PC-9 (cell line): ENCODE results near the gene GPR146. TPM values are rescaled to one million over a fixed set of nuclear protein-coding genes. Genes with fewer than 3 reads are reported as not detected.

ENCODE experiments used
- BruUV-seq: library from RNA; stranded (reverse); fragments of 400-500 nt; replicated peaks from 2 replicates; lab custom pipeline; 2021; lab: Mats Ljungman, UMichigan
- CTCF ChIA-PET: fragments of 300-600 bp; sonication (Branson Sonifier 250); formaldehyde crosslinking; loops from one replicate; lab custom pipeline; 2022; ENCODE audit warnings: antibody characterized with exemption; lab: Charles Lee
- POLR2A ChIA-PET: fragments of 300-600 bp; sonication (Branson Sonifier 250); formaldehyde crosslinking; loops from one replicate; lab custom pipeline; 2022; ENCODE audit warnings: antibody characterized with exemption; ENCODE audit not compliant: unreplicated experiment; lab: Charles Lee
- DNase-seq, 2 experiments: peaks; one replicate each; pipeline versions ENCODE4 v3.0.0 to v3.0.0-alpha.2; 2015 to 2022; ENCODE audit warnings: mixed read lengths in 1 of 2
- H2AFZ ChIP-seq: fragments of 200-600 bp; sonication (generic); 2 replicates; pipeline ENCODE4 v1.8.1; 2017; ENCODE audit warnings: antibody characterized with exemption
- H3F3A ChIP-seq: fragments of 200-600 bp; sonication (generic); 2 replicates; pipeline ENCODE4 v1.8.1; 2017; ENCODE audit warnings: antibody characterized with exemption, mild to moderate bottlenecking, low read depth; ENCODE audit not compliant: insufficient read depth
- H3K27ac ChIP-seq: fragments of 200-600 bp; sonication (generic); 2 replicates; pipeline ENCODE4 v1.6.1; 2016; ENCODE audit warnings: mixed run types
- H3K27me3 ChIP-seq: fragments of 200-600 bp; sonication (generic); 2 replicates; pipeline ENCODE4 v1.6.1; 2016; ENCODE audit warnings: low read depth, mixed run types; ENCODE audit not compliant: insufficient read depth
- H3K36me3 ChIP-seq: fragments of 200-600 bp; sonication (generic); 2 replicates; pipeline ENCODE4 v1.6.1; 2016; ENCODE audit warnings: low read depth, mixed run types
- H3K4me1 ChIP-seq: fragments of 200-600 bp; sonication (generic); replicated peaks from 2 replicates; pipeline ENCODE4 v1.6.1; 2016; ENCODE audit warnings: mixed run types; ENCODE audit not compliant: insufficient read depth
- H3K4me2 ChIP-seq: fragments of 200-600 bp; sonication (generic); 2 replicates; pipeline ENCODE4 v1.6.1; 2017; ENCODE audit warnings: mixed run types
- H3K4me3 ChIP-seq: fragments of 200-600 bp; sonication (generic); 2 replicates; pipeline ENCODE4 v1.6.1; 2016; ENCODE audit warnings: mixed run types
- H3K79me2 ChIP-seq: fragments of 200-600 bp; sonication (generic); 2 replicates; pipeline ENCODE4 v1.6.1; 2017; ENCODE audit warnings: low read depth, mixed run types
- H3K9me2 ChIP-seq: fragments of 200-600 bp; sonication (generic); 2 replicates; pipeline ENCODE4 v1.8.1; 2017; ENCODE audit warnings: mild to moderate bottlenecking; ENCODE audit not compliant: insufficient read depth
- H3K9me3 ChIP-seq: fragments of 200-600 bp; sonication (generic); 2 replicates; pipeline ENCODE4 v1.8.1; 2016; ENCODE audit warnings: low read depth; ENCODE audit not compliant: insufficient read depth
- H4K20me1 ChIP-seq: fragments of 200-600 bp; sonication (generic); 2 replicates; pipeline ENCODE4 v1.8.1; 2017; ENCODE audit not compliant: insufficient read depth
- EZH2 ChIP-seq: fragments of 200-600 bp; sonication (generic); IDR thresholded peaks from 2 replicates; pipeline ENCODE4 v1.8.0; 2017; ENCODE audit warnings: antibody characterized with exemption, low read depth
- intact Hi-C: fragments of 100-400 bp; cut with micrococcal nuclease; formaldehyde crosslinking; loops from one replicate; pipeline ENCODE4 v1.10.0; 2022; ENCODE audit not compliant: unreplicated experiment
- total RNA-seq: library from RNA; stranded (reverse); gene quantifications from 2 replicates; pipeline ENCODE4 v1.2.3, GENCODE V29; 2021
- TF ChIP-seq, protein P1 (sequence below): fragments of 200-600 bp; sonication (generic); conservative IDR thresholded peaks from 2 replicates; pipeline ENCODE4 v1.6.1; 2017; ENCODE audit warnings: mixed run types, antibody characterized with exemption, mild to moderate bottlenecking, moderate library complexity

The GPR146 gene
- total RNA-seq, 1 experiment from 2014 or later: 3.4 TPM

DNA sequence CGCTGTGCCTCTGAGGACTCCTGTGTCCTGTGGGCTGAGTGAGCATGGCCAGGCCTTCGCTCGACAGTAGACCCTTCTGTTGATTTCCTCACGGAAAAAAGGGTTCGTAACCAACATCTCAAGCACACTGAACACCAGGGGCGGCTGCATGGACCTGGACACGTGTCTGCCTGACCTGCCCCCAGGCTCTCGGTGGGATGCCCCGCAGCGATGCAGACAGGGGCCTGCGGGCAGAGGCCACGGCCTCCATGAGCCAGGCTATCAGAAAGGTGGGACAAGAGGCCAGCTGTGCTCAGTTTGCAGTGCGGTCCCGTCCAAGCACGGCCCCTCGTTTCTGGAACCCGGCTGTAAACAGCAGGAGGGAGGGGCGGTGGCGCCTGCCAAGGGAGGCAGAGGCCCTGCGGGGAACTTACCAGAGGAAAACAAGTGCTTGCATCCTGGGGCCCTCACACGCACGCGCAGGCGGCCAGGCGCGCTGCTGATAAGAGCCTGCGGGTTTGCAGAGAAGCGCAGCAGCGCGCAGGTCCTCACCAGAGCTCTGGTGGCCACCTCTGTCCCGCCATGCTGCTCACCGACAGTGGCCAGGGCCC lies 10.6 kb downstream of the GPR146 start:
- POLR2A ChIA-PET: no interaction called here
- Histone ChIP-seq H3K27ac (no peak overlapping the region), H4K20me1 (no peaks in the 10 kb centered on the region; the same call in 1 of the 2 replicates), H3K4me3 (no peak overlapping the region), H3K4me1 (no peaks in the 10 kb centered on the region), H3K79me2 (no peaks in the 10 kb centered on the region), H3K27me3 (no peaks in the 10 kb centered on the region), H3K4me2 (no peak overlapping the region), H3K36me3 (no peaks in the 10 kb centered on the region), H3K9me2 (no peaks in the 10 kb centered on the region), H2AFZ (no peak overlapping the region), H3F3A (peaks cover 5% of the 10 kb centered on the region; the same call in 1 of the 2 replicates), H3K9me3 (no peaks in the 10 kb centered on the region)
- DNase-seq: no peak
- CTCF ChIA-PET: no interaction called here
- BruUV-seq: no TSS peak
- no peak for TF ChIP-seq EZH2
- TF ChIP-seq, protein P1, sequence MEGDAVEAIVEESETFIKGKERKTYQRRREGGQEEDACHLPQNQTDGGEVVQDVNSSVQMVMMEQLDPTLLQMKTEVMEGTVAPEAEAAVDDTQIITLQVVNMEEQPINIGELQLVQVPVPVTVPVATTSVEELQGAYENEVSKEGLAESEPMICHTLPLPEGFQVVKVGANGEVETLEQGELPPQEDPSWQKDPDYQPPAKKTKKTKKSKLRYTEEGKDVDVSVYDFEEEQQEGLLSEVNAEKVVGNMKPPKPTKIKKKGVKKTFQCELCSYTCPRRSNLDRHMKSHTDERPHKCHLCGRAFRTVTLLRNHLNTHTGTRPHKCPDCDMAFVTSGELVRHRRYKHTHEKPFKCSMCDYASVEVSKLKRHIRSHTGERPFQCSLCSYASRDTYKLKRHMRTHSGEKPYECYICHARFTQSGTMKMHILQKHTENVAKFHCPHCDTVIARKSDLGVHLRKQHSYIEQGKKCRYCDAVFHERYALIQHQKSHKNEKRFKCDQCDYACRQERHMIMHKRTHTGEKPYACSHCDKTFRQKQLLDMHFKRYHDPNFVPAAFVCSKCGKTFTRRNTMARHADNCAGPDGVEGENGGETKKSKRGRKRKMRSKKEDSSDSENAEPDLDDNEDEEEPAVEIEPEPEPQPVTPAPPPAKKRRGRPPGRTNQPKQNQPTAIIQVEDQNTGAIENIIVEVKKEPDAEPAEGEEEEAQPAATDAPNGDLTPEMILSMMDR: no peak
- intact Hi-C loops: no loop called here

GRCh38 chr7:1055491-1055955 lies 11.2 kb downstream of the GPR146 start:
- no peak for TF ChIP-seq EZH2
- TF ChIP-seq, protein P1: no peak
- ChIA-PET POLR2A (no interaction called here), CTCF (interaction anchor here (1.3 kb wide), 1 partner anchor 11 kb away, joined by 4 read pairs; no protein-coding TSS in a partner anchor)
- BruUV-seq: no TSS peak
- Histone ChIP-seq H4K20me1 (no peaks in the 10 kb centered on the region; the same call in 1 of the 2 replicates), H3K36me3 (no peaks in the 10 kb centered on the region), H3K4me1 (no peaks in the 10 kb centered on the region), H3K27me3 (no peaks in the 10 kb centered on the region), H3K9me3 (no peaks in the 10 kb centered on the region), H3K9me2 (no peaks in the 10 kb centered on the region), H3K79me2 (no peaks in the 10 kb centered on the region), H3K27ac (no peak overlapping the region), H3K4me3 (no peak overlapping the region), H3K4me2 (no peak overlapping the region), H3F3A (peaks cover 5% of the 10 kb centered on the region; the same call in 1 of the 2 replicates), H2AFZ (no peak overlapping the region)
- no peak for DNase-seq
- intact Hi-C loops: no loop called here

GRCh38 chr7:1055956-1056784 lies 11.8 kb downstream of the GPR146 start:
- peaks cover 5% of the 10 kb centered on the region; the same call in 1 of the 2 replicates for H3F3A ChIP-seq
- H2AFZ ChIP-seq: no peak overlapping the region
- no TSS peak for BruUV-seq
- intact Hi-C loops: no loop called here
- no peaks in the 10 kb centered on the region; the same call in 1 of the 2 replicates for H4K20me1 ChIP-seq
- H3K27ac ChIP-seq: no peak overlapping the region
- POLR2A ChIA-PET: interaction anchor here (0.6 kb wide), 1 partner anchor 9 kb away, joined by 4 read pairs; no protein-coding TSS in a partner anchor
- peak in 1 of 2 experiments; percentile 74 for DNase-seq
- H3K27me3 ChIP-seq: no peaks in the 10 kb centered on the region
- no peak overlapping the region for H3K4me3 ChIP-seq
- H3K9me2 ChIP-seq: no peaks in the 10 kb centered on the region
- H3K9me3 ChIP-seq: no peaks in the 10 kb centered on the region
- no peaks in the 10 kb centered on the region for H3K79me2 ChIP-seq
- CTCF ChIA-PET: interaction anchor here (1.3 kb wide), 1 partner anchor 11 kb away, joined by 4 read pairs; no protein-coding TSS in a partner anchor
- no peaks in the 10 kb centered on the region for H3K36me3 ChIP-seq
- TF ChIP-seq, protein P1: no peak
- TF ChIP-seq EZH2: no peak
- no peaks in the 10 kb centered on the region for H3K4me1 ChIP-seq
- H3K4me2 ChIP-seq: no peak overlapping the region
